Endothelial cell of umbilical vein (primary cell): ENCODE measurements around the gene MARCHF11.

Experiments used
- EZH2 ChIP-seq: IDR thresholded peaks from 2 replicates; pipeline ENCODE4 v1.6.1; 2012; ENCODE audit warnings: borderline replicate concordance, low read depth, mild to moderate bottlenecking, moderate library complexity, low read length, inconsistent platforms; ENCODE audit not compliant: severe bottlenecking
- FOS ChIP-seq: IDR thresholded peaks from 2 replicates; pipeline ENCODE4 v1.6.1; 2011; ENCODE audit warnings: mild to moderate bottlenecking, low read length, moderate library complexity, borderline replicate concordance; ENCODE audit not compliant: insufficient read depth
- GATA2 ChIP-seq: IDR thresholded peaks from 2 replicates; pipeline ENCODE4 v1.7.0; 2011; ENCODE audit warnings: low read depth, mild to moderate bottlenecking, moderate library complexity, mixed read lengths, low read length; ENCODE audit not compliant: insufficient read length, insufficient read depth
- JUN ChIP-seq: IDR thresholded peaks from 2 replicates; pipeline ENCODE4 v1.6.1; 2011; ENCODE audit warnings: borderline replicate concordance, low read depth; ENCODE audit not compliant: insufficient read length, insufficient read depth
- MYC ChIP-seq: IDR thresholded peaks from one replicate; pipeline ENCODE4 v1.6.1; 2011; ENCODE audit warnings: mild to moderate bottlenecking, low read depth, low read length
- POLR2A ChIP-seq: IDR thresholded peaks from 2 replicates; pipeline ENCODE4 v1.6.1; 2012; ENCODE audit warnings: low read depth, mild to moderate bottlenecking, control low read depth, low read length
- POLR2AphosphoS5 ChIP-seq: IDR thresholded peaks from 2 replicates; pipeline ENCODE4 v1.6.1; 2012; ENCODE audit warnings: low read depth, mild to moderate bottlenecking, control low read depth, low read length, moderate library complexity; ENCODE audit not compliant: insufficient read depth
- TF ChIP-seq, protein P1 (sequence below), 2 donors: IDR thresholded peaks; 1 replicate in 1 of 2; 2 replicates in 1 of 2; pipeline ENCODE4 v1.5.1; 2011; ENCODE audit warnings: low read length in 2 of 2, mild to moderate bottlenecking in 2 of 2, moderate library complexity in 2 of 2, control low read depth in 1 of 2, inconsistent platforms in 1 of 2, low read depth in 1 of 2; ENCODE audit not compliant: insufficient read depth in 1 of 2; ENCODE audit errors: extremely low read depth in 1 of 2
- TF ChIP-seq, protein P2 (sequence below): IDR thresholded peaks from 2 replicates; pipeline ENCODE4 v1.6.1; 2011; ENCODE audit not compliant: insufficient read depth, insufficient read length

DNA sequence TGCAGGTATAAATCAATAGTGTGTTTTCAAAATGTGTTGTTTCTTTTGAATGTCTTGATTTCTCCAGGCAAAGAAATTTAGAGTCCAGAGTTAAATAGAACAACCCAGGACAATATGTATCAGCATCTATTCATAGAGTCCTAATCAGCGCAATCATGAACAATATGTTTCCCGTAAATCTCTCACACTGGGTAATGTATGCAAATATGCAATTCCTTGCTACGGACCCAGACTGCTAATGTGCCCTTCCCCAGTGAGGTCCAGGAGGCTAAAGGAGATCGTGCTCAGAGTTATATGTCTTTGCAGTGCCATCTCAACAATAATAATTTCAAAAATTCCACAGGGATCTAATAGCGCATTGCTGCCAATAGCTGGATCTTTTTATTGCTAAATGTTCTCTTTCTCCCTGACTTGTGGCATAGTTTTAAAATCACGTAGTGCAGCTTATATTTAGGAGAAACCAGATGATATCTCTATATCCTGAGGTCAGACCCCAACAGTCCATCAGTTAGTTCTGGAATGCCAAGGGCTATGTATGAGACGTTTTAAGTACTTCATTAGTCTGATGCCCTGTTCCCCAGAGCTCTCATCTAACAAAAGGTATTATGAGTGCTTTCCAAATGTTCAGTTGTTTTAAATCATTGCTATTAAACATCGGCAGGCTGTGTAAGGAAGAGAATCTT, 145.1 kb downstream of the MARCHF11 start:
- TF ChIP-seq, protein P1, sequence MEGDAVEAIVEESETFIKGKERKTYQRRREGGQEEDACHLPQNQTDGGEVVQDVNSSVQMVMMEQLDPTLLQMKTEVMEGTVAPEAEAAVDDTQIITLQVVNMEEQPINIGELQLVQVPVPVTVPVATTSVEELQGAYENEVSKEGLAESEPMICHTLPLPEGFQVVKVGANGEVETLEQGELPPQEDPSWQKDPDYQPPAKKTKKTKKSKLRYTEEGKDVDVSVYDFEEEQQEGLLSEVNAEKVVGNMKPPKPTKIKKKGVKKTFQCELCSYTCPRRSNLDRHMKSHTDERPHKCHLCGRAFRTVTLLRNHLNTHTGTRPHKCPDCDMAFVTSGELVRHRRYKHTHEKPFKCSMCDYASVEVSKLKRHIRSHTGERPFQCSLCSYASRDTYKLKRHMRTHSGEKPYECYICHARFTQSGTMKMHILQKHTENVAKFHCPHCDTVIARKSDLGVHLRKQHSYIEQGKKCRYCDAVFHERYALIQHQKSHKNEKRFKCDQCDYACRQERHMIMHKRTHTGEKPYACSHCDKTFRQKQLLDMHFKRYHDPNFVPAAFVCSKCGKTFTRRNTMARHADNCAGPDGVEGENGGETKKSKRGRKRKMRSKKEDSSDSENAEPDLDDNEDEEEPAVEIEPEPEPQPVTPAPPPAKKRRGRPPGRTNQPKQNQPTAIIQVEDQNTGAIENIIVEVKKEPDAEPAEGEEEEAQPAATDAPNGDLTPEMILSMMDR (IDR thresholded peaks at IDR 0.05; ENCODE audit: extremely low read depth in 1 of 2, insufficient read depth in 1 of 2, low read depth in 1 of 2, low read length in 2 of 2): no peak
- TF ChIP-seq, protein P2, sequence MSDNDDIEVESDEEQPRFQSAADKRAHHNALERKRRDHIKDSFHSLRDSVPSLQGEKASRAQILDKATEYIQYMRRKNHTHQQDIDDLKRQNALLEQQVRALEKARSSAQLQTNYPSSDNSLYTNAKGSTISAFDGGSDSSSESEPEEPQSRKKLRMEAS: no peak
- TF ChIP-seq POLR2AphosphoS5: no peak
- TF ChIP-seq EZH2: no peak
- no peak for TF ChIP-seq POLR2A
- TF ChIP-seq GATA2: no peak
- TF ChIP-seq MYC: no peak
- TF ChIP-seq FOS: no peak
- TF ChIP-seq JUN: no peak
